ENCODE results near the gene IFNL3.

- TF ChIP-seq, protein P1, sequence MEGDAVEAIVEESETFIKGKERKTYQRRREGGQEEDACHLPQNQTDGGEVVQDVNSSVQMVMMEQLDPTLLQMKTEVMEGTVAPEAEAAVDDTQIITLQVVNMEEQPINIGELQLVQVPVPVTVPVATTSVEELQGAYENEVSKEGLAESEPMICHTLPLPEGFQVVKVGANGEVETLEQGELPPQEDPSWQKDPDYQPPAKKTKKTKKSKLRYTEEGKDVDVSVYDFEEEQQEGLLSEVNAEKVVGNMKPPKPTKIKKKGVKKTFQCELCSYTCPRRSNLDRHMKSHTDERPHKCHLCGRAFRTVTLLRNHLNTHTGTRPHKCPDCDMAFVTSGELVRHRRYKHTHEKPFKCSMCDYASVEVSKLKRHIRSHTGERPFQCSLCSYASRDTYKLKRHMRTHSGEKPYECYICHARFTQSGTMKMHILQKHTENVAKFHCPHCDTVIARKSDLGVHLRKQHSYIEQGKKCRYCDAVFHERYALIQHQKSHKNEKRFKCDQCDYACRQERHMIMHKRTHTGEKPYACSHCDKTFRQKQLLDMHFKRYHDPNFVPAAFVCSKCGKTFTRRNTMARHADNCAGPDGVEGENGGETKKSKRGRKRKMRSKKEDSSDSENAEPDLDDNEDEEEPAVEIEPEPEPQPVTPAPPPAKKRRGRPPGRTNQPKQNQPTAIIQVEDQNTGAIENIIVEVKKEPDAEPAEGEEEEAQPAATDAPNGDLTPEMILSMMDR (IDR thresholded peaks at IDR 0.05 in 8 of 11, conservative IDR thresholded peaks at IDR 0.05 in 3 of 11), result no peak
- TF ChIP-seq POLR2A (IDR thresholded peaks at IDR 0.05), result no peak
Measured at GRCh38 chr19:39193803-39194202, 51.0 kb downstream of the IFNL3 start.
